Measurements from ENCODE around the gene S100A4. TPM values are rescaled to one million over a fixed set of nuclear protein-coding genes. Genes with fewer than 3 reads are reported as not detected.
A peak's percentile ranks its signal among the peaks of the same experiment; 100 is the strongest.
"Not testable (repeated sequence)": the region's sequence is repeated elsewhere in the genome, so short reads cannot be mapped to it uniquely, and the experiment has no call there.

S100A4 gene
- 40.4 and 54.7 TPM in 2 replicates for total RNA-seq (2014; rRNA removed; shearing (Covaris generic); ENCODE audit: low replicate concordance)

DNA sequence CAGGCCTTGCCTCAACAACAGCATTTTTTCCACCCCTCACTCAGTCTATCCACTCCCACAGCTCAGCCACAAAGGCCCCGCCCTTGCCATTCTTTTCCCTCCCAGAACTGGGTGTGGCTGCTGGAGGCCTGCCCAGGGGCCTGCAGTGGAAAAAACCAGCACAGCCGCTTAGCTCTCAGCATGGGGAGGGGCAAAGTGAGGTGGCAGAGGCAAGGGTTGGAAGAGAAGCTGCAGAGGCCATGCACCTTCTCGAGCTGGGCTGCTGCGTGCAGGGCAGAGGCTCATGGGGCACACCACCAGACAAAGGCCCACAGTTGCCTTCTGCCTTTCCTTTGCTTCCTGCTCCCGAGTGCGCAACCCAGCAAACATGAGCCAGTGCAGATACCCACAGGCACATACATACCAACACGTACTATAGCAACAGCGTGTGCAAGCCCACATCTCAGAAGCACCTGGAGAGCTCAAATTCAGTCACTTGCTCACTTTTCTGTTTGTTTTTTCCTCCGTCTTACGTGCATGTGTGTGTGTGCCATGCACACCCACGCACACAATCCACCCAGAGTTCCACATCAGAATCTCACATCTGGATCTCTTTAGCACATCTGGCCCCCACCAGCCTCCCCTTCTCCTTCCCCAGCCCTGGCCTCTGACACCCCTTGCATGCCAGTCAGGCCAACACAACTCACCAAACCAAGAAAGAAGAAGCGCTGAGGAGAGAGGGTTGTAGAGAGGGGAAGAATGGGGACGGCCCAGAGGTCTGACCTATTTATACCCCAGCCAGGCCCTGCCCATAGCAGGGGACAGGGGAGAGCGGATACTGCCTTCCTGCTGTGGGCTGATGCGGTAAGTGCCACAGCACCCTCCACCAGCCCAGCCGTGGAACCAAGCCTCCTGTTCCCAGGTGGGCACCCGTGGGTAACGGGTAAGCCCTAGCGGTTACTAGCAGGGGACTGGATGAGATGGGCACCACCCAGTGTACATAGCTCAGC lies at the start of gene S100A4:
TSS of gene S100A4 (minus strand) at position 740 of the 989 bp plus-strand sequence. CDS start 1,012 bp downstream, outside the sequence.
- in situ Hi-C loops (cut with HindIII; ENCODE audit: low pct_unique_long_range_greater_than_20kb, low sequenced_read_pairs) = no loop called here

DNA sequence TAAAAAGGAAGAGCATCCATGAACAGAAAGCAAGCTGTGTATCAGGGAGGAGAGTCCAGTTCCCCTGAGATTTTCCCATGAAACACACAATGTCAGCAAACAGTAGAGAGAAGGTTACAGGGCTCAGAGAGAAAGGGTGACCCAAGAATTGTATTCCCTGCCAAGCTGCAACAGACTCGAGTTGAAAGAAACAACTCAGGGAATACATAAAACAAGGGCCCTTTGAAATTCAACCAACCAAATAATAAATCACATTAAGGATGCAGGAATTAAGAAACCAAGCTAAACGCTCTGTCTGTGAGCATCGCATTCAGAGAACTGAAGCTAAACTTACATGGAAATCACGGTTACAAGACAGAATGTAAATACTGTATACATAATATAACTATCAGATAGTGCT lies 47.1 kb upstream of the S100A4 start:
- DNase-seq (ENCODE audit: low read depth) = no peak
- in situ Hi-C loops (cut with HindIII; ENCODE audit: low pct_unique_long_range_greater_than_20kb, low sequenced_read_pairs) = no loop called here

More for the DNA sequence above, at the start of gene S100A4:
- peak; percentile 96 for DNase-seq (ENCODE audit: low read depth)

DNA sequence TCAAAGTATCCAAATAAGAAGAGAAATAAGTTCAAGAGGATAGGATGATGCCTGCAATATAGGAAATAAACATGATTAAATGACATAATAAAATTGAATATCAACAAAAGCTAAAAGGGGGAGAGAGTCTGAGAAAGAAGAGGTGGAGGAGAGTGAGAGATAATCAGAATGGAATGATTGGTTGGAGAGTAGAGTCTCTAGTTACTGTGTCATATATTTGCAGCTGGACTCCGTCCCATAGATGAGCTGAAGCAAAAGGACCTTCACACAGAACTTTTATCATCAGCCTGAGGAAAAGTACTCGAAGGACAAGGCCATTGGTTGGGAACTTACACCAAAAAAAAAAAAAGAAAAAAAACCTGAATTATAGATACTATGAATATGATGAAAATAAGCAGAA lies 42.9 kb upstream of the S100A4 start:
- no peak for DNase-seq (ENCODE audit: low read depth)
- in situ Hi-C loops (cut with HindIII; ENCODE audit: low pct_unique_long_range_greater_than_20kb, low sequenced_read_pairs) = no loop called here

DNA sequence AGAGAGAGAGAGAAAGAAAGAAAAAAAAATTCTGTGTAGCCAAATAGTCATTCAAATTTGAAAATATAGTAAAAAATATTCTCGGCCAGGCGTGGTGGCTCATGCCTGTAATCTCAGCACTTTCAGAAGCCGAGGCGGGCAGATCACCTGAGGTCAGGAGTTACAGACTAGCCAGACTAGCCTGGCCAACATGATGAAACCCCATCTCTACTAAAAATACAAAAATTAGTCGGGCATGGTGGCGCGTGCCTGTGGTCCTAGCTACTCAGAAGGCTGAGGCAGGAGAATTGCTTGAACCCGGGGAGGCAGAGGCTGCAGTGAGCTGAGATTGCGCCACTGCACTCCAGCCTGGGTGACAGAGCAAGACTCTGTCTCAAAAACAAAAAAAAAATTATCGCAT lies 42.4 kb upstream of the S100A4 start:
- in situ Hi-C loops (cut with HindIII; ENCODE audit: low pct_unique_long_range_greater_than_20kb, low sequenced_read_pairs) = not testable (repeated sequence)

DNA sequence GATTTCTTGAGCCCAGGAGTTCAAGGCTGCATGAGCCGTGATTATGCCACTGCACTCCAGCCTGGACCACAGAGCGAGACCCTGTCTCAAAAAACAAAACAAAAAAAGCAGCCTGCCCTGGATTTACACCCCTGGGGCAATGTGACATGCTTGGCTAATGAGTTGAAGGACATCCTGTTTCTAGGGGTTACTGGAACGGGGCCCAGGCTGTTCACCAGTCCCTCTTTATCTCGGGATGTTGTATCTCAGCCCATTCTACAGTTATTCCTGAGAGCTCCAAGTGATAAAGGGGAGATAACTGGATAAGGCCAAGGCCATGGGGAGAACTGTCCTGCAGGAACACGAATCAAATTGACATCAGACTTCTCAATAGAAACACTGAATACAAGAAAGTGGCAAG lies 41.7 kb upstream of the S100A4 start:
- in situ Hi-C loops (cut with HindIII; ENCODE audit: low pct_unique_long_range_greater_than_20kb, low sequenced_read_pairs) = no loop called here
- DNase-seq (ENCODE audit: low read depth) = no peak

More for the DNA sequence above, 42.4 kb upstream of the S100A4 start:
- not testable (repeated sequence) for DNase-seq (ENCODE audit: low read depth)

DNA sequence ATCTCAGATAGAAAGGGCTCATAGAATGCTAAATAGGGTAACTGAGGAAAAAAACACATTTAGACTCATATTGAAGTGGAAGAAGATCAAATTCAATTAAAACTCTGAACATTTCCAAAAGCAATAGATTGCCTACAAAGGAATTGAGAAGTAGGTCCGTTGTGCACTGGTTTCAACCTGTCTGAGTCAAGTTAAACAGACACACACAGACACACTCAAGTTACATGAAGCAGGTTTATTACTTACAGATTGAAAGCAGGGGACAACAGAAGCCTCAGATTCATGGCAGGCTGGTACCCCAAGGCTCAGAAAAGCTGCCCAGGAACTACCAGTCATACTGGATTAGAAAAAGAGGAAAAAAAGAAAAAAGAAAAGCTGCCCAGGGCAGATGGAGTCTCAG lies 40.7 kb upstream of the S100A4 start:
- in situ Hi-C loops (cut with HindIII; ENCODE audit: low pct_unique_long_range_greater_than_20kb, low sequenced_read_pairs) = no loop called here
- no peak for DNase-seq (ENCODE audit: low read depth)

DNA sequence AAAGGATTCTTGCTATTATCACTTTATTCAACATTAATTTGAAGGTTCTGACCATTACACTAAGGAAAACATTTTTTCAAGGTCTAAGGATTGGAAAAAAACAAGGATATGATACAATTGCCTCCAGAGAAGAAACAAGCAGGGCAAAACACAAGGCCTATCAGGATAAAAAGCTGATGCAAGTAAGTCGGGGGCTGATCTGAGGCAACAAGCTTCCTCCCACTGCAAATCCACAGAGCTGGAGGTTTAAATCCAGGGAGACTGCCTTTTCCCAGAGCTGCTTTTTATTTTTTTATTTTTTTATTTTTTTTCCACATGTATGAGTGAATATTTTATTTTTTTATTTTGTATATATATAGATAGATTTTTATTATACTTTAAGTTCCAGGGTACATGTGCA lies 39.4 kb upstream of the S100A4 start:
- in situ Hi-C loops (cut with HindIII; ENCODE audit: low pct_unique_long_range_greater_than_20kb, low sequenced_read_pairs) = no loop called here
- DNase-seq (ENCODE audit: low read depth) = no peak

DNA sequence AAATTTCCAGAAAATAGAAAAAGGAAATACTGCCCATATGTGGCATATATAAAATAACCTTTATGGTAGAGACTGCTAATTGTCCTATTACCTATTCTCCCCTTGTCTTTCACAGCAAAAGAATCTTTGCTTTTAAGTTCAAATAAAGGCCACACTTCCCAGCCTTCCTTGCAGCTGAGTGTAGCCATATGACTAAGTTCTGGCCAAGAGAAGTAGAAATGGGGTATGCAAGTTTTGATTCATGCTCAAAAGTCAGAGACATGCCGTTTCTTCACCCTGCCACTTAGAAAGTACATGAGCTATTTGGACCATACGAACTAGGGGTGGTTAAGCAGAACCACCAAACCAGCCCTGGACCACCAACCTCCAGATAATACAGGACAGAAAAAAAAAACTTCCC lies 38.4 kb upstream of the S100A4 start:
- no peak for DNase-seq (ENCODE audit: low read depth)

DNA sequence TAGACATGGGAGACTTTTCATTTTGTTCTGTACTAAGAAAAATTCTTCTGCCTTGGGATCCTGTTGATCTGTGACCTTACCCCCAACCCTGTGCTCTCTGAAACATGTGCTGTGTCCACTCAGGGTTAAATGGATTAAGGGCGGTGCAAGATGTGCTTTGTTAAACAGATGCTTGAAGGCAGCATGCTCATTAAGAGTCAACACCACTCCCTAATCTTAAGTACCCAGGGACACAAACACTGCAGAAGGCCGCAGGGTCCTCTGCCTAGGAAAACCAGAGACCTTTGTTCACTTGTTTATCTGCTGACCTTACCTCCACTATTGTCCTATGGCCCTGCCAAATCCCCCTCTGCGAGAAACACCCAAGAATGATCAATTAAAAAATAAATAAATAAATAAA lies 37.9 kb upstream of the S100A4 start:
- in situ Hi-C loops (cut with HindIII; ENCODE audit: low pct_unique_long_range_greater_than_20kb, low sequenced_read_pairs); DNase-seq (ENCODE audit: low read depth): not testable (repeated sequence)

More for the DNA sequence above, 38.4 kb upstream of the S100A4 start:
- in situ Hi-C loops (cut with HindIII; ENCODE audit: low pct_unique_long_range_greater_than_20kb, low sequenced_read_pairs) = no loop called here

DNA sequence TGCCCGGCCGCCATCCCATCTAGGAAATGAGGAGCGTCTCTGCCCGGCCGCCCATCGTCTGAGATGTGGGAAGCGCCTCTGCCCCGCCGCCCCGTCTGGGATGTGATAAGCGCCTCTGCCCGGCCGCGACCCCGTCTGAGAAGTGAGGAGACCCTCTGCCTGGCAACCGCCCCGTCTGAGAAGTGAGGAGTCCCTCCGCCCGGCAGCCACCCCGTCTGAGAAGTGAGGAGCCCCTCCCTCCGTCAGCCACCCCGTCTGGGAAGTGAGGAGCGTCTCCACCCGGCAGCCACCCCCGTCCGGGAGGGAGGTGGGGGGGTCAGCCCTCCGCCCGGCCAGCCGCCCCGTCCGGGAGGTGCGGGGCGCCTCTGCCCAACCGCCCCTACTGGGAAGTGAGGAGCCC lies 37.2 kb upstream of the S100A4 start:
- DNase-seq (ENCODE audit: low read depth); in situ Hi-C loops (cut with HindIII; ENCODE audit: low pct_unique_long_range_greater_than_20kb, low sequenced_read_pairs): not testable (repeated sequence)

DNA sequence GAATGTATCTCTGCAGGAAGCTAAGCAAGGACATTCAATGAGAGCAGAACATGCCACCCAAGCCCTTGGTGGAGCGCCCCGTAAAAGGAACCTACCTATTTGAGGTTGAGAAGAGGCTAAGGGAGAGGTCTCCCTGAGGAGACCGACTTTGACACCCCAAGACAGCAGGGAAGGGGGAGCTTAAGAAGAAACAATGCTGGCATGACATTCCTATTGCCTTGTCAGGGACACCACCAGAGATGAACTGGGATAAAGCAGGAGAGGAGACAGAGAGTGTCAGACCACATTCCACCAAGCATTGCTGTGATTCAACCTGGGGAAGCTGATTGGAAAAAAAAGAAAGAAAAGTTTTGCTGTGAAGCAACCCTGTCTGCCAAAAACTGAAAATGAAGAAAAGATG lies 33.3 kb upstream of the S100A4 start:
- in situ Hi-C loops (cut with HindIII; ENCODE audit: low pct_unique_long_range_greater_than_20kb, low sequenced_read_pairs) = no loop called here
- DNase-seq (ENCODE audit: low read depth) = no peak

DNA sequence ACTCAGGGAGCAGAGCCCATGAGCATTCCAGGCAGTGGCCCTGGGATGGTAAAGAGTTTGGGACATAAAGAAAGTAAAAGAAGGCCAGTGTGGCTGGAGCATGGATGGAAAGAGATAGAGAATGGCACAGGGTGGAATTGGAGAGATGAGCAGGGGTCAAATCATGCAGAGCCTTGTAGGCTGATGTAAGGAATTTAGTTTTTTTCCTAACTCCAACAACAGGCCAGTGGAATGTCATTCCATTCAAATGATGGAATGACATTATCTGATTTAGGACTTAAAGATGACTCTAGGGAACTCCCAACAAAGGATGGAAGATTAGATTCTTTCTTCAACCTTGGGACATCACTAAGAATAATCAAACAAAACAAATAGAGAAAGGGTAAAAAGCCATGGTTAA lies 32.9 kb upstream of the S100A4 start:
- in situ Hi-C loops (cut with HindIII; ENCODE audit: low pct_unique_long_range_greater_than_20kb, low sequenced_read_pairs) = no loop called here

DNA sequence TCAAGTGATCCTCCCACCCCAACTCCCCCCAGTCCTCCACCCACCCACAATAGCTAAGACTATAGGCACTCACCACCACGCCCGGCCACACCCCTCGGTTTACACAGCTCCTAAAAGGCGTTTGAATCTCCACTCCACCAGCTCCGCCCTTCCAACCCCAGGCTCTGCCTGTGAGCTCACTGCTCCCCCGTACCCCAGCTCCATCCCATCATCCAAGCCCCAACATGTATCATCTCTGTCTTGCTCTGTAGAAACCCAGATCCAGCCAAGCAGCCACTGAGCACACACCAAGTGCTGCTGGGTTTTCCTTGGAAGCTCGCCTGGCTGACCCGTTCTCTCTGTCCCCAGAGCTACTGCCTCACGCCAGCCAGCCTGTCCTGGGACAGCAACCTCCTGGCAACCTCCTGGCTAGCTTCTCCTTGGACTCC lies 32.0 kb upstream of the S100A4 start:
- DNase-seq (ENCODE audit: low read depth) = no peak
- in situ Hi-C loops (cut with HindIII; ENCODE audit: low pct_unique_long_range_greater_than_20kb, low sequenced_read_pairs) = no loop called here

More for the DNA sequence above, 32.9 kb upstream of the S100A4 start:
- DNase-seq (ENCODE audit: low read depth) = peak; percentile 32

DNA sequence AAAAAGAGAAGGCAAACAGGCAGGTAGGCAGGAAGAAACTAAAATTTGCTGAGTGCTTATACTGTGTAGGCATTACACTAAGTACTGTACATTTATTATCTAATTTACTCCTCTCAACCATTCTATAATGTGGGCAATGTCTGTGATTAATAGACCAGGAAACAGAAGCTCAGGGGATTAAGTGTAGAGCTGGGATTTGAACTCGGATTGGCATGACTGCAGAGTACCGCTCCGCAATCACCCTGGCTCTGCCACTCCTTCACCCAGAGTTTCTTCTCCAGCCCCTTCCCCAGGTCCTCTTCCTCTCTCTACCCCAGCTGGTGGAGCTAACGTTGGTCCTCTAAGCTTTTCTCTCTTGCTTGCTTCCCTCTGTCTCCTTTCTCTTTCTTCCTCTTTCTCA lies 31.5 kb upstream of the S100A4 start:
- in situ Hi-C loops (cut with HindIII; ENCODE audit: low pct_unique_long_range_greater_than_20kb, low sequenced_read_pairs) = no loop called here

DNA sequence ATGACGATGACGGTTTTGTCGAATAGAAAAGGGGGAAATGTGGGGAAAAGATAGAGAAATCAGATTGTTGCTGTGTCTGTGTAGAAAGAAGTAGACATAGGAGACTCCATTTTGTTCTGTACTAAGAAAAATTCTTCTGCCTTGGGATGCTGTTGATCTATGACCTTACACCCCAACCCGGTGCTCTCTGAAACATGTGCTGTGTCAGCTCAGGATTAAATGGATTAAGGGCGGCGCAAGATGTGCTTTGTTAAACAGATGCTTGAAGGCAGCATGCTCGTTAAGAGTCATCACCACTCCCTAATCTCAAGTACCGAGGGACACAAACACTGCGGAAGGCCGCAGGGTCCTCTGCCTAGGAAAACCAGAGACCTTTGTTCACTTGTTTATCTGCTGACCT lies 29.9 kb upstream of the S100A4 start:
- in situ Hi-C loops (cut with HindIII; ENCODE audit: low pct_unique_long_range_greater_than_20kb, low sequenced_read_pairs); DNase-seq (ENCODE audit: low read depth): not testable (repeated sequence)

More for the DNA sequence above, 31.5 kb upstream of the S100A4 start:
- DNase-seq (ENCODE audit: low read depth) = no peak

DNA sequence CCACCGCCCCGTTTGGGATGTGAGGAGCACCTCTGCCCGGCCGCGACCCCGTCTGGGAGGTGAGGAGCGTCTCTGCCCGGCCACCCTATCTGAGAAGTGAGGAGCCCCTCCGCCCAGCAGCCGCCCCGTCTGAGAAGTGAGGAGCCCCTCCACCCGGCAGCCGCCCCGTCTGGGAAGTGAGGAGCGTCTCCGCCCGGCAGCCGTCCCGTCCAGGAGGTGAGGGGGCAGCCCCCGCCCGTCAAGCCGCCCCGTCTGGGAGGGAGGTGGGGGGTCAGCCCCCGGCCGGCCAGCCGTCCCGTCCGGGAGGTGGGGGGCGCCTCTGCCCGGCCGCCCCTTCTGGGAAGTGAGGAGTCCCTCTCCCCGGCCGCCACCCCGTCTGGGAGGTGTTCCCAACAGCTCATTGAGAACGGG lies 29.5 kb upstream of the S100A4 start:
- in situ Hi-C loops (cut with HindIII; ENCODE audit: low pct_unique_long_range_greater_than_20kb, low sequenced_read_pairs); DNase-seq (ENCODE audit: low read depth): not testable (repeated sequence)

DNA sequence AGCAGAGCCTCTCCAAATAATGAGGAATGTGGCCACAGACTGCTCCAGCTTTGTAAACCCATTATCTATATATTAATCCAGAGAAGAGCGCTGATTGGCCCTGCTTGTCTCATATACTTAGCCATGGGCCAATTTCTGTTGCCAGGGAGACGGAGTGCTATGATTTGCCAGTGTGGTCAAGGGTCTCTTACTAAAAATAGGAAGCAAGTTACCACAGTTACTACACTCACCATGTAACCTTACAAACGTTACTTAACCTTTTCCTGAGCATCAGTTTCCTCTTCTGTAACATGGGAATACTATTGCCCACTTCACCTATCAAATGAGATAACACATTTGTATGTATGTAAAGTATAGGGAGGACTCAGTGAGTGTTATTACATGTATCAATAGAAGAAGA lies 27.7 kb upstream of the S100A4 start:
- in situ Hi-C loops (cut with HindIII; ENCODE audit: low pct_unique_long_range_greater_than_20kb, low sequenced_read_pairs) = no loop called here

DNA sequence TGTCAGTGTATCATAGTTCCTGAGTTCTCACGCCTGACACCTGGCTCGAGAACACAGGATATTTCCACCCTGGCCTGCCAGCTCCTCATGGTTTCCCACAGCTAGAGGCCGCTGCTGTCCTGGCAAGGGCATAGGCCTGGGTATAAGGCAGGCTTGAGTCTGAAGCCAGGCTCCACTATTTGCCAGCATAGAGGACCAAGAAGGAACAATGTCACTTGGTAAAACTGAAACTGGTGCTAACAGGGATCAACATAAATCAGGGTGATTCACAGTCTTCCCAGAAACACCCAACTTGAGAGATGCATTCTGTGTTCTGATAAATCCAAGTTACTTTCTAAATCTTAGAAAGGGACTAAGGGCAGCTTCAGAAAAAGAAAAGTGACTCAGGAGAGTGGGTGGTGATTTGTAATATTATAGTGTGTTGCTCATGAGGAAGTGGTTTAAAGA lies 27.0 kb upstream of the S100A4 start:
- in situ Hi-C loops (cut with HindIII; ENCODE audit: low pct_unique_long_range_greater_than_20kb, low sequenced_read_pairs) = no loop called here
- peak; percentile 77 for DNase-seq (ENCODE audit: low read depth)

More for the DNA sequence above, 27.7 kb upstream of the S100A4 start:
- DNase-seq (ENCODE audit: low read depth) = no peak

DNA sequence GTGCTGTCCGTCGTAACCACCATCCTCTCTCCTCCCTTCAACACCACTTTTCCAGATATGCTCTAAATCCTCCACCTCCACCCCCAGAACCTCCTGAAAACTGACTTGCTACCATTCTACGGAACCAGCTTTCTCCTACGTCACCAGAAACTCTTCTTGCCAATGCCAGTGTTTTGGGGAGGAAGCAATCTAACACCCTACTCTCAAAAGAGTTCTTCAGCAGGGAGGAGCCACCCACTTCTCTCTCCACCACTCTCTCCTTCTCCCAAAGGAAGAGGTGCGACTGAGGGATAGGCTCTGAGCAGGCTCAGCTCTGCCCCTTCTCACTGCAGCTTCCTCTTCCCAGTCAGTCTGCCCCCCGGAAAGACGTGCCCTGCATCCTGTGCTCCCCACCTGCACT lies 26.1 kb upstream of the S100A4 start:
- no peak for DNase-seq (ENCODE audit: low read depth)
- in situ Hi-C loops (cut with HindIII; ENCODE audit: low pct_unique_long_range_greater_than_20kb, low sequenced_read_pairs) = no loop called here
